Common myeloid progenitor, CD34-positive (primary cell): Measurements from ENCODE around the gene TUBA1A.
"Not testable (repeated sequence)": the region's sequence is repeated elsewhere in the genome, so short reads cannot be mapped to it uniquely, and the experiment has no call there.

Experiments used
- CTCF ChIA-PET: fragments of 350-600 bp; sonication (Branson Sonifier 250); formaldehyde crosslinking; loops from one replicate; lab custom pipeline; 2021; ENCODE audit warnings: antibody characterized with exemption; lab: Charles Lee
- POLR2A ChIA-PET: fragments of 350-600 bp; sonication (Branson Sonifier 250); formaldehyde crosslinking; loops from one replicate; lab custom pipeline; 2021; ENCODE audit warnings: antibody characterized with exemption; lab: Charles Lee
- DNase-seq, 3 donors: peaks; one replicate each; pipeline versions ENCODE4 v3.0.0 to v3.0.0-alpha.2; 2013
- H3K27ac ChIP-seq, 2 experiments: 1 replicate in 1 of 2; 2 replicates in 1 of 2; pipeline ENCODE4 v1.7.0; 2013; ENCODE audit warnings: inconsistent platforms in 2 of 2, low read length in 2 of 2, mild to moderate bottlenecking in 2 of 2, low read depth in 1 of 2, moderate library complexity in 1 of 2; ENCODE audit not compliant: severe bottlenecking in 2 of 2, insufficient read depth in 1 of 2, poor library complexity in 1 of 2
- H3K27me3 ChIP-seq, 5 experiments: replicated peaks in 2 of 5; 1 replicate in 3 of 5; 2 replicates in 2 of 5; pipeline versions ENCODE4 v1.6.1 to v1.7.0; 2013; ENCODE audit warnings: low read length in 4 of 5, mild to moderate bottlenecking in 2 of 5, moderate library complexity in 2 of 5, inconsistent platforms in 1 of 5; ENCODE audit not compliant: insufficient read depth in 5 of 5, control insufficient read depth in 4 of 5
- H3K36me3 ChIP-seq, 4 experiments: 1 replicate in 2 of 4; 2 replicates in 2 of 4; pipeline versions ENCODE4 v1.6.1 to v1.7.0; 2013; ENCODE audit warnings: low read length in 3 of 4, control low read depth in 1 of 4, mild to moderate bottlenecking in 1 of 4; ENCODE audit not compliant: control insufficient read depth in 4 of 4, insufficient read depth in 4 of 4
- H3K4me1 ChIP-seq, 4 experiments: 1 replicate in 3 of 4; 2 replicates in 1 of 4; pipeline versions ENCODE4 v1.6.1 to v1.7.1; 2013; ENCODE audit warnings: low read length in 3 of 4, mild to moderate bottlenecking in 3 of 4, control low read depth in 1 of 4, inconsistent platforms in 1 of 4, moderate library complexity in 1 of 4; ENCODE audit not compliant: control insufficient read depth in 4 of 4, insufficient read depth in 4 of 4; ENCODE audit errors: control extremely low read depth in 1 of 4
- H3K4me3 ChIP-seq, 7 experiments: 1 replicate in 4 of 7; 2 replicates in 3 of 7; pipeline versions ENCODE4 v1.5.1 to v1.7.0; 2013; ENCODE audit warnings: mild to moderate bottlenecking in 7 of 7, low read length in 6 of 7, moderate library complexity in 6 of 7, inconsistent platforms in 2 of 7, low read depth in 2 of 7, control low read depth in 1 of 7; ENCODE audit not compliant: insufficient read depth in 4 of 7, control insufficient read depth in 1 of 7; ENCODE audit errors: extremely low read depth in 1 of 7
- H3K9me3 ChIP-seq, 5 experiments: 1 replicate in 4 of 5; 2 replicates in 1 of 5; pipeline versions ENCODE4 v1.6.1 to v1.7.1; 2013; ENCODE audit warnings: low read length in 4 of 5, mild to moderate bottlenecking in 2 of 5, inconsistent platforms in 1 of 5, low read depth in 1 of 5, moderate library complexity in 1 of 5; ENCODE audit not compliant: control insufficient read depth in 4 of 5, insufficient read depth in 2 of 5; ENCODE audit errors: control extremely low read depth in 1 of 5
- WGBS: methylation state at CpG from one replicate; pipeline ENCODE4 v1.1.5; 2013; ENCODE audit not compliant: insufficient coverage; 5-methylcytosine and 5-hydroxymethylcytosine counted together

Gene TUBA1A

DNA sequence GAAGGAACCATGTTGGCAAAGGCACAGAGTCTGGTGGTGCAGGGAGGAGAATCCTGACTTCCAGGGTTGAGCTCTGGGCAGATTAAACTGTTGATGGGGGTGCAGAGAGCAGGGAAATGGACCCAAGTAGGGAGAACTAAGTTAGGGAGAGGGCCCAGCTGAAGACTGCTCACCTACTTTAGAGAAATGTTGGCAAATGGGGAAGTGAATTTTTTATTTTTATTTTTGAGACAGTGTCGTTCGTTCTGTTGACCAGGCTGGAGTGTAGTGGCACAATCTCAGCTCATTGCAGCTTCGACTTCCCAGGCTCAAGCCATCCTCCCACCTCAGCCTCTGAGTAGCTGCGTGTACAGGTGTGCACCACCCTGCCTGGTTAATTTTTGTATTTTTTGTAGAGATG is 32.1 kb upstream of the TUBA1A start:
- no peak for DNase-seq
- 59% methylated on average over 3 of the region's 4 CpGs for WGBS
- Histone ChIP-seq H3K4me3 (no peak overlapping the region), H3K27ac (no peak overlapping the region), H3K27me3 (no peaks in the 10 kb centered on the region), H3K9me3 (no peaks in the 10 kb centered on the region), H3K36me3 (no peaks in the 10 kb centered on the region), H3K4me1 (peaks cover 0 to 38% (median 7%) of the 10 kb centered on the region in 4 experiments)
- CTCF ChIA-PET, result interaction anchor here (0.9 to 2.5 kb wide), 7 partner anchors 10 to 157 kb away, joined by 3 to 8 read pairs (median 4); no protein-coding TSS in a partner anchor
- POLR2A ChIA-PET, result no interaction called here

DNA sequence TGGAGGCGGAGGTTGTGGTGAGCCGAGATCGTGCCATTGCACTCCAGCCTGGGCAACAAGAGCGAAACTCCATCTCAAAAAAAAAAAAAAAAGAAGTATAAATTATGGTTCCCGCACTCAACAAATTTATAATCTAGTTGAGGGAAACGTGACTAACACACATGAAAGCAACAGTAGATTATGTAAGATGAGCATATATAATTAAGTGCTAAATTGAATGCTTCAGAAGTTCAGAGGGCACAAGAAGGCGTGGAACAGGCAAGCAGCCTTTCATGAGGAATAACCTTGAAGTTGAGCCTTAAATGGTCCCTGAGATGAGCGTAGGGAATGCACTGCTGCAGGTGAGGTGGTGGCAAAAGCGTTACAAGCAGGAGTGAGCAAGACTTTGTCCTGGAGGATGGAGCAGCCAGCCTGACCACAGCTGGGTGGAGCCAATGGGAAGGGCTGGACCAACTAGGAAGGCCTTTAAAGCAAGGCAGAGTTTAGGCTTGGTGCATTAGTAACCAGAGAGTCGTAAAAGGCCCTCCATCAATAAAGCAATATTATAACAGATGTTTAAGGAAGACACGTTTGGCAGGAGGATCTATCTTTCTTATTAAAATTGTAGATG is 30.6 kb upstream of the TUBA1A start:
- Histone ChIP-seq H3K4me1 (peaks cover 0 to 37% (median 7%) of the 10 kb centered on the region in 4 experiments), H3K27ac (no peak overlapping the region), H3K4me3 (no peak overlapping the region), H3K36me3 (no peaks in the 10 kb centered on the region), H3K9me3 (no peaks in the 10 kb centered on the region), H3K27me3 (no peaks in the 10 kb centered on the region)
- POLR2A ChIA-PET, result interaction anchor here (0.7 to 1.0 kb wide), 2 partner anchors 22 to 88 kb away, joined by 3 read pairs; partner anchors contain the start of gene TUBA1B
- CTCF ChIA-PET, result no interaction called here
- WGBS, result 98% methylated on average over 5 of the region's 11 CpGs
- no peak for DNase-seq

GRCh38 chr12:49212572-49212971 is 23.7 kb upstream of the TUBA1A start:
- no peak for DNase-seq
- no peaks in the 10 kb centered on the region for H3K9me3 ChIP-seq
- peaks cover 0 to 5% (median 0%) of the 10 kb centered on the region in 4 experiments for H3K4me1 ChIP-seq
- H3K4me3 ChIP-seq, result no peak overlapping the region
- CTCF ChIA-PET, result no interaction called here
- 99% methylated on average over 9 of the region's 9 CpGs for WGBS
- no peaks in the 10 kb centered on the region for H3K36me3 ChIP-seq
- H3K27me3 ChIP-seq, result no peaks in the 10 kb centered on the region
- no peak overlapping the region for H3K27ac ChIP-seq
- POLR2A ChIA-PET, result no interaction called here

DNA sequence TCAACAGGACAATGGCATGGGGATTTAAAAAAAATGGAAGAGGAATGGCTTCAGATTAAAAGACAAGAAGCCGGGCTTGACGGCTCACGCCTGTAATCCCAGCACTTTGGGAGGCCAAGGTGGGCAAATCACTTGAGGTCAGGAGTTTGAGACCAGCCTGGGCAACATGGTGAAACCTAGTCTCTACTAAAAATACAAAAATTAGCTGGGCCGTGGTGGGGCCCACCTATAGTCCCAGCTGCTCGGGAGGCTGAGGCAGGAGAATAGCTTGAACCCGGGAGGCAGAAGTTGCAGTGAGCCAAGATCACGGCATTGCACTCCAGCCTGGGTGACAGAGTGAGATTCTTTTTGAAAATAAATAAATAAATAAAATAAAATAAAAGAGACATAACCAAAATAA is 21.8 kb upstream of the TUBA1A start:
- DNase-seq, H3K4me1 ChIP-seq, H3K4me3 ChIP-seq, POLR2A ChIA-PET, H3K27me3 ChIP-seq, H3K9me3 ChIP-seq, H3K27ac ChIP-seq, H3K36me3 ChIP-seq: not testable (repeated sequence)
- 98% methylated on average over 4 of the region's 7 CpGs for WGBS
- CTCF ChIA-PET, result interaction anchor here (1.5 kb wide), 1 partner anchor 9 kb away, joined by 6 read pairs; no protein-coding TSS in a partner anchor

- Histone ChIP-seq H3K4me3 (no peak overlapping the region), H3K27me3 (no peaks in the 10 kb centered on the region), H3K9me3 (no peaks in the 10 kb centered on the region), H3K4me1 (no peaks in the 10 kb centered on the region), H3K27ac (no peak overlapping the region), H3K36me3 (no peaks in the 10 kb centered on the region)
- no peak for DNase-seq
- 96% methylated on average over 11 of the region's 12 CpGs for WGBS
- ChIA-PET CTCF (interaction anchor here (0.8 to 1.9 kb wide), 4 partner anchors 8 to 25 kb away, joined by 3 to 6 read pairs (median 4); no protein-coding TSS in a partner anchor), POLR2A (interaction anchor here (0.8 kb wide), 1 partner anchor 61 kb away, joined by 3 read pairs; no protein-coding TSS in a partner anchor)
Measured at GRCh38 chr12:49208676-49209075, 19.8 kb upstream of the TUBA1A start.

DNA sequence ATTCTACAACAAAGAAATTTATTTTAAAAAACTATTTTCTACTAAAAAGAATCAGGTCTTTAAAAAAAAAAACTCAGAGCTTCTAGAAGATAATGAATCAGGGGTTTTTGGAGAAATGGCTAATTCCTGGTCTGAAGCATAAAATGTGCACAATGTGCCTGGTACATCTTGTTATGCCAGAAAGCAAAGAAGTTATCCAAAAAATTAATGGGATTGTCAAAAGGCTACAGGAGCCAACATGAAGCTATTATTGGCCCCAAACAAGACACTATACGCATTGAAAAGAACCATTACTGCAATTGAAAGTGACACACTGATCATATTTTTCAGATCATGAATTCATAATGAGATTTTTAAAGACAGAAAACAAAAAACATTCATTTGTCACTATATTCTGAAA is 19.3 kb upstream of the TUBA1A start:
- no peaks in the 10 kb centered on the region for H3K9me3 ChIP-seq
- H3K4me1 ChIP-seq, result no peaks in the 10 kb centered on the region
- ChIA-PET CTCF (interaction anchor here (0.8 to 1.9 kb wide), 5 partner anchors 9 to 25 kb away, joined by 3 to 6 read pairs (median 3); no protein-coding TSS in a partner anchor), POLR2A (interaction anchor here (0.8 kb wide), 1 partner anchor 62 kb away, joined by 3 read pairs; no protein-coding TSS in a partner anchor)
- no CpG with 5 or more reads among the region's 1 CpG for WGBS
- no peaks in the 10 kb centered on the region for H3K27me3 ChIP-seq
- DNase-seq, result no peak
- no peak overlapping the region for H3K27ac ChIP-seq
- H3K36me3 ChIP-seq, result no peaks in the 10 kb centered on the region
- H3K4me3 ChIP-seq, result no peak overlapping the region

DNA sequence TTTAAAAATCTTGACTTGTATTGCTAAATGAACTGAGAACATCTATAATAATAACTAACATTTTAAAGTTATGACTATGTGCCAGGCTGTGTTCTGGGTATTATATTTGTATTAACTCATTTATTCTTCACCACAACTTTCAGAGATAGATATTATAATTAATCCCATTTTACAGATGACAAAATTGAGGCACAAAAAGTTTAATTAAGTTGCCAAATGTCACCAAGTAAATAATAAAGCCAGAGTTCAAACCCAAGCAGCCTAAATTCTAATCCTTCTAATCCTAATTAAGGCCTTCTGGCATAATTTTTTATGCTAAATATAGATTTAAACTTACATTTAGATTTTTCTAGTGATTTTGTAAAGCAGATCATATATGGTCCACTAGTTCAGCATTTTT is 17.5 kb upstream of the TUBA1A start:
- H3K36me3 ChIP-seq, result no peaks in the 10 kb centered on the region
- no peak overlapping the region for H3K27ac ChIP-seq
- H3K27me3 ChIP-seq, result no peaks in the 10 kb centered on the region
- no peak for DNase-seq
- ChIA-PET CTCF (no interaction called here), POLR2A (no interaction called here)
- H3K4me1 ChIP-seq, result peaks cover 7 to 13% (median 8%) of the 10 kb centered on the region in 4 experiments
- H3K4me3 ChIP-seq, result no peak overlapping the region
- H3K9me3 ChIP-seq, result no peaks in the 10 kb centered on the region
